Ovary (tissue), 9 donors: ENCODE results near the gene SORCS2. TPM values are rescaled to one million over a fixed set of nuclear protein-coding genes. Genes with fewer than 3 reads are reported as not detected.

Source experiments
- DNase-seq, 5 donors: peaks; one replicate each; pipeline ENCODE4 v3.0.0-alpha.2; 2019 to 2020
- H3K27ac ChIP-seq, 2 donors: fragments of 200-600 bp; one replicate each; pipeline versions ENCODE4 v1.5.1 to v1.8.0; 2019 to 2022
- H3K27me3 ChIP-seq: fragments of 200-600 bp; one replicate; pipeline ENCODE4 v1.8.0; 2022
- H3K36me3 ChIP-seq: fragments of 200-600 bp; sonication (generic); one replicate; pipeline ENCODE4 v1.5.1; 2019
- H3K4me1 ChIP-seq: one replicate; pipeline ENCODE4 v1.8.1; 2013; ENCODE audit warnings: mild to moderate bottlenecking, moderate library complexity; ENCODE audit not compliant: insufficient read depth
- H3K4me3 ChIP-seq: fragments of 200-600 bp; sonication (generic); one replicate; pipeline ENCODE4 v1.5.1; 2017
- H3K9me3 ChIP-seq, 2 donors: fragments of 200-600 bp in 1 of 2; sonication (generic) in 1 of 2; one replicate each; pipeline versions ENCODE4 v1.5.1 to v1.8.1; 2013 to 2019; ENCODE audit warnings: mild to moderate bottlenecking in 1 of 2, moderate library complexity in 1 of 2
- CTCF ChIP-seq, 3 donors: fragments of 450-650 bp in 2 of 3; fragments of 200-600 bp in 1 of 3; IDR thresholded peaks; one replicate each; pipeline versions ENCODE4 v1.5.1 to v1.8.0; 2016 to 2022; ENCODE audit warnings: antibody characterized with exemption in 3 of 3, mild to moderate bottlenecking in 1 of 3
- EP300 ChIP-seq: sonication (generic); formaldehyde crosslinking; IDR thresholded peaks from one replicate; pipeline ENCODE4 v1.6.1; 2017; ENCODE audit warnings: antibody characterized with exemption
- POLR2A ChIP-seq: fragments of 450-650 bp; IDR thresholded peaks from one replicate; pipeline ENCODE4 v1.6.1; 2017; ENCODE audit warnings: antibody characterized with exemption, mild to moderate bottlenecking, moderate library complexity
- WGBS, 3 donors: extraction: QIAGEN DNeasy Blood & Tissue Kit in 1 of 3; methylation state at CpG; one replicate each; pipeline versions ENCODE4 v1.1.5 to v1.1.7; 2013 to 2017; 5-methylcytosine and 5-hydroxymethylcytosine counted together
- intact Hi-C, 4 donors: fragments of 100-400 bp; cut with DNase I; formaldehyde crosslinking; loops; one replicate each; pipeline versions ENCODE4 v1.11.0 to v1.15.1; 2022 to 2023
- polyA plus RNA-seq, 2 donors: library from polyadenylated mRNA; stranded (reverse); fragments of 200-250 nt in 1 of 2; fragments of 350-450 nt in 1 of 2; fragmentation: Illumina TruSeq in 1 of 2; extraction: RNeasy Lipid Tissue Mini Kit (QIAGEN cat#74804) in 1 of 2; gene quantifications; one replicate each; pipeline ENCODE4 v1.2.3, GENCODE V29; 2013 to 2014
- total RNA-seq, 7 donors: library from RNA; depleted of rRNA in 2 of 7; stranded (reverse); fragments of >200 nt in 2 of 7; fragmentation: NEBNext Ultra II Directional in 3 of 7; extraction: Animal tissue kit (Norgen Biotek cat#: 25700) in 3 of 7; gene quantifications; one replicate each; pipeline versions ENCODE4 v1.1.0 to v1.2.4, GENCODE V29; 2016 to 2023
- donor health status: DM: no; HTN: no; CAD: no; lungs with moderate emphysema.
- donor health status: DM: no; HTN: no; CAD: no.
- donor health status: Bipolar disorder and iron deficiency.
- donor health status: DM: yes; HTN: yes; CAD: no.
- donor health status: DM: no; HTN: no; CAD: no.
- donor health status: DM: yes; HTN: yes; CAD: no.

The SORCS2 gene
- total and polyA plus RNA-seq, 9 donors = 0.60 to 23.9 (median 7.1) TPM

DNA sequence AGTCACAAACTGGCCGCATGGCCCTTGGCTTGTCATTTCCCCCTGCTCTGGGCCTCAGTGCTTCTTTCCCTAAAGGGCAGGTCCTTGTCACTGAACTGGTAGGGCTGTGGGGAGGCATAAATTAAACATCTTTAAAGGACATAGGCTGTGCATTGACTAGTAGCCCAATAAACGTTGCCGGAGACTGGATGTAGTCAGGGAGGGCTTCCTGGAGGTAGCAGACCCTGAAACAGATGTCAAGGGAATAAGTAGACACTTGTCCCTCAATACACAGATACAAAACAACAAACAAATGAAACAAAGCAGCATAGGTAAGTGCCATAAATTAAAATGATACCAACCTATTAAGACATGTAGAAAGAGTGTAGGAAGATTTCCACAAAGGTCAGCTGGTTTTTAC lies 314.2 kb downstream of the SORCS2 start:
- intact Hi-C loops = loop anchor here in 1 of 4 donors (5.0 kb wide), 1 partner anchor 1724 kb away; no protein-coding TSS in a partner anchor
- 76 to 89% (median 85%) methylated on average over 3 of the region's 3 CpGs for WGBS, 3 donors
- no peak for TF ChIP-seq EP300
- no peak for TF ChIP-seq POLR2A
- TF ChIP-seq CTCF (IDR thresholded peaks at IDR 0.05) = no peak
- H3K27me3 ChIP-seq = no peaks in the 10 kb centered on the region
- H3K9me3 ChIP-seq = no peaks in the 10 kb centered on the region
- no peak for DNase-seq
- H3K4me1 ChIP-seq = peaks cover 1% of the 10 kb centered on the region
- no peak overlapping the region for H3K27ac ChIP-seq
- H3K4me3 ChIP-seq = no peak overlapping the region
- H3K36me3 ChIP-seq = no peaks in the 10 kb centered on the region

GRCh38 chr4:7507381-7507780 lies 315.0 kb downstream of the SORCS2 start:
- Histone ChIP-seq H3K4me1 (peaks cover 2% of the 10 kb centered on the region), H3K27ac (no peak overlapping the region), H3K36me3 (no peaks in the 10 kb centered on the region), H3K27me3 (no peaks in the 10 kb centered on the region), H3K4me3 (no peak overlapping the region), H3K9me3 (no peaks in the 10 kb centered on the region)
- intact Hi-C loops = loop anchor here in 1 of 4 donors (5.0 kb wide), 1 partner anchor 1725 kb away; no protein-coding TSS in a partner anchor
- TF ChIP-seq CTCF (IDR thresholded peaks at IDR 0.05) = no peak
- TF ChIP-seq EP300 = no peak
- DNase-seq = no peak
- WGBS, 3 donors = 24 to 50% (median 30%) methylated on average over 11 of the region's 11 CpGs

DNA sequence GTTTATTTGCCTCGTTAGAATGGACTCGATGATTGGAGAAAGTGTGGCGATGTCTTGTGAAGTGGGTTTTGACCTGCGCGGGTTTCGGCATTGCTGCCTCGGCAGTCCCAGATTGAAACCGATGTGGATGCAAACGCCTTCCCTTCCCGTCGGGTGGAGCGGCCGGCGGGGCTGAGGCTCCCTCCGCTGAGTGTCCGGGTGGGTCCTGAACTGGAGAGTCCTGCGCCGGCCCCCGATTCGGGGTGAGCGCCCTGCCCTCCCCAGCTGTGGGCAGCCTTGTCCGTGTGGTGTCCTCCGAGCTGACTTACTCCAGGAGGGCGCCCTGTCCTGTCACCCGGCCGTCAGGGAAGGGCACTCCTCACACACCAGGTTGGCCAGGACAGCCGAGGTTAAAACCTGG lies 317.7 kb downstream of the SORCS2 start:
- intact Hi-C loops = no loop called here
- 90 to 93% (median 93%) methylated on average over 22 to 27 of the region's 27 CpGs for WGBS, 3 donors
- no peak for DNase-seq
- Histone ChIP-seq H3K4me1 (peaks cover 7% of the 10 kb centered on the region), H3K4me3 (no peak overlapping the region), H3K9me3 (no peaks in the 10 kb centered on the region), H3K36me3 (no peaks in the 10 kb centered on the region), H3K27ac (no peak overlapping the region), H3K27me3 (no peaks in the 10 kb centered on the region)
- no peak for TF ChIP-seq POLR2A
- TF ChIP-seq CTCF (IDR thresholded peaks at IDR 0.05) = no peak
- TF ChIP-seq EP300 = no peak

DNA sequence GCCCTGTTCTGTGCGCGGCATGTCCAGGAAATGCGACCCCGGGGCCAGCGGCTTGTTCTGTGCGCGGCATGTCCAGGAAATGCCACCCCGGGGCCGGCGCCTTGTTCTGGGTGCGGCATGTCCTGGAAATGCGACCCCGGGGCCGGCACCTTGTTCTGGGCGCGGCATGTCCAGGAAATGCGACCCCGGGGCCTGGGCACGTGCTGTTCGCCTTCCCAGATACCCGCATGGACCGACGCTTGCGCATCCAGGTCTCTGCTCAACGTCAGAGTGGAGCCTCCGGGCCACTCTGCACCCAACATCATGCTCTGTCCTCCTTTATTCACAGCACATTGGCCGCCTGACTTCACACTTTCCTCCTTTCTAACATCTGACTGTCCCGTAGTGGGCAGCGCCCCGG lies 318.2 kb downstream of the SORCS2 start:
- WGBS, 3 donors = 83 to 91% (median 91%) methylated on average over 20 to 30 of the region's 30 CpGs
- Histone ChIP-seq H3K4me3 (no peak overlapping the region), H3K27me3 (no peaks in the 10 kb centered on the region), H3K9me3 (no peaks in the 10 kb centered on the region), H3K36me3 (no peaks in the 10 kb centered on the region), H3K27ac (no peak overlapping the region), H3K4me1 (peaks cover 11% of the 10 kb centered on the region)
- no peak for TF ChIP-seq POLR2A
- no peak for TF ChIP-seq EP300
- no peak for TF ChIP-seq CTCF (IDR thresholded peaks at IDR 0.05)
- DNase-seq = no peak
- intact Hi-C loops = no loop called here
